ENCODE data around the gene NRXN3. TPM values are rescaled to one million over a fixed set of nuclear protein-coding genes. Genes with fewer than 3 reads are reported as not detected.
A peak's percentile ranks its signal among the peaks of the same experiment; 100 is the strongest.

NRXN3 gene
- total and polyA plus RNA-seq, 2 experiments from 2014 or later = 1.0 to 1.8 TPM

- Histone ChIP-seq H3K4me1 (ENCODE audit: insufficient read depth) (peaks cover 8% of the 10 kb centered on the region), H3K4me3 (no peak overlapping the region), H3K27ac (ENCODE audit: low read depth) (no peak overlapping the region), H2AFZ (no peak overlapping the region), H3K9me2 (ENCODE audit: insufficient read depth) (no peaks in the 10 kb centered on the region), H3K36me3 (ENCODE audit: insufficient read depth) (peaks cover 5% of the 10 kb centered on the region; the same call in 1 of the 2 replicates), H3K79me2 (replicated peaks; ENCODE audit: insufficient read depth) (no peaks in the 10 kb centered on the region), H3F3A (replicated peaks; ENCODE audit: low read depth) (no peaks in the 10 kb centered on the region), H3K4me2 (no peak overlapping the region), H3K27me3 (ENCODE audit: insufficient read depth) (no peaks in the 10 kb centered on the region), H4K20me1 (replicated peaks; ENCODE audit: insufficient read depth) (no peaks in the 10 kb centered on the region)
- Mint-ChIP-seq H3K4me1 (peaks cover 18% of the 10 kb centered on the region), H3K27ac (peak overlapping the region; percentile 71; the same call in 1 of the 2 replicates), H3K36me3 (ENCODE audit: low read depth) (no peaks in the 10 kb centered on the region), H3K9me3 (no peaks in the 10 kb centered on the region), H3K27me3 (ENCODE audit: insufficient read depth, low read depth, poor library complexity) (no peaks in the 10 kb centered on the region), H3K4me3 (no peak overlapping the region)
- TF ChIP-seq REST (IDR thresholded peaks at IDR 0.05; ENCODE audit: unreplicated experiment) = no peak
- no peak for TF ChIP-seq POLR2AphosphoS5 (IDR thresholded peaks at IDR 0.05; ENCODE audit: low read depth)
- TF ChIP-seq ETS1 (IDR thresholded peaks at IDR 0.05) = no peak
- TF ChIP-seq ZNF462 (CRISPR knock-in tag; IDR thresholded peaks at IDR 0.05) = no peak
- TF ChIP-seq ZNF114 (CRISPR knock-in tag; IDR thresholded peaks at IDR 0.05) = no peak
- no peak for TF ChIP-seq JUNB (IDR thresholded peaks at IDR 0.05; ENCODE audit: unreplicated experiment)
- TF ChIP-seq NANOG (IDR thresholded peaks at IDR 0.05; ENCODE audit: borderline replicate concordance) = no peak
- no peak for TF ChIP-seq CREB1 (CRISPR knock-in tag; IDR thresholded peaks at IDR 0.05; ENCODE audit: low read depth)
- no peak for TF ChIP-seq STAT1 (IDR thresholded peaks at IDR 0.05; ENCODE audit: unreplicated experiment)
- no peak for DNase-seq (ENCODE audit: low spot score)
- ATAC-seq = no peak
Observed at GRCh38 chr14:79369359-79370332, 1199.5 kb downstream of the NRXN3 start.

Data from GM23338 (cell line).